A673 (cell line): Measurements from ENCODE around the gene N4BP2. TPM values are rescaled to one million over a fixed set of nuclear protein-coding genes. Genes with fewer than 3 reads are reported as not detected.

Source experiments
- BruUV-seq: library from RNA; stranded (reverse); fragments of 400-500 nt; replicated peaks from 2 replicates; lab custom pipeline; 2021; lab: Mats Ljungman, UMichigan
- CTCF ChIA-PET: fragments of 300-600 bp; sonication (Branson Sonifier 250); formaldehyde crosslinking; loops from one replicate; lab custom pipeline; 2022; ENCODE audit warnings: antibody characterized with exemption; lab: Charles Lee
- POLR2A ChIA-PET: fragments of 300-600 bp; sonication (Branson Sonifier 250); formaldehyde crosslinking; loops from one replicate; lab custom pipeline; 2022; ENCODE audit warnings: antibody characterized with exemption; ENCODE audit not compliant: low non-redundant PET; lab: Charles Lee
- DNase-seq: peaks from one replicate; pipeline ENCODE4 v3.0.0-alpha.2; 2015; ENCODE audit warnings: low spot score
- H3K27ac ChIP-seq: fragments of 200-600 bp; sonication (generic); 2 replicates; pipeline ENCODE4 v1.5.1; 2016; ENCODE audit warnings: mixed run types, low read depth, mild to moderate bottlenecking, mixed read lengths, antibody characterized with exemption, low read length; ENCODE audit not compliant: poor library complexity, severe bottlenecking
- H3K27me3 ChIP-seq: fragments of 200-600 bp; sonication (generic); replicated peaks from 2 replicates; pipeline ENCODE4 v1.6.1; 2017; ENCODE audit warnings: mixed run types, low read depth, mild to moderate bottlenecking, mixed read lengths, antibody characterized with exemption, low read length; ENCODE audit not compliant: insufficient read depth, poor library complexity
- H3K36me3 ChIP-seq: fragments of 200-600 bp; sonication (generic); 2 replicates; pipeline ENCODE4 v1.6.1; 2016; ENCODE audit warnings: mixed run types, mild to moderate bottlenecking, mixed read lengths, antibody characterized with exemption, low read length; ENCODE audit not compliant: insufficient read depth, poor library complexity, severe bottlenecking
- H3K4me1 ChIP-seq: fragments of 200-600 bp; sonication (generic); 2 replicates; pipeline ENCODE4 v1.6.1; 2017; ENCODE audit warnings: mixed run types, mild to moderate bottlenecking, mixed read lengths, antibody characterized with exemption, low read length; ENCODE audit not compliant: insufficient read depth, poor library complexity, severe bottlenecking
- H3K4me3 ChIP-seq: fragments of 200-600 bp; sonication (generic); 2 replicates; pipeline ENCODE4 v1.5.1; 2016; ENCODE audit warnings: low read depth, mixed run types, mild to moderate bottlenecking, mixed read lengths, low read length; ENCODE audit not compliant: poor library complexity, severe bottlenecking
- H3K9me3 ChIP-seq: fragments of 200-600 bp; sonication (generic); 2 replicates; pipeline ENCODE4 v1.6.1; 2016; ENCODE audit warnings: mixed run types, low read depth, mild to moderate bottlenecking, mixed read lengths, antibody characterized with exemption, low read length; ENCODE audit not compliant: poor library complexity, severe bottlenecking
- CTCF ChIP-seq: fragments of 300-800, 200-600 bp; sonication (generic); conservative IDR thresholded peaks from 2 replicates; pipeline ENCODE4 v1.5.1; 2017; ENCODE audit warnings: low read depth, mild to moderate bottlenecking, antibody characterized with exemption, low read length, moderate library complexity, mixed read lengths
- EZH2 ChIP-seq: fragments of 200-600 bp; sonication (generic); IDR thresholded peaks from 2 replicates; pipeline ENCODE4 v1.6.1; 2017; ENCODE audit warnings: borderline replicate concordance, low read depth, mild to moderate bottlenecking, mixed read lengths, antibody characterized with exemption, low read length; ENCODE audit not compliant: poor library complexity, severe bottlenecking
- intact Hi-C: fragments of 100-400 bp; cut with micrococcal nuclease; formaldehyde crosslinking; loops from one replicate; pipeline ENCODE4 v1.10.0; 2022; ENCODE audit not compliant: unreplicated experiment
- total RNA-seq: library from RNA; stranded (reverse); gene quantifications from 2 replicates; pipeline ENCODE4 v1.2.3, GENCODE V29; 2021

The N4BP2 gene
- total RNA-seq, 1 experiment from 2014 or later, result 21.3 TPM

- no peaks in the 10 kb centered on the region for H3K9me3 ChIP-seq
- CTCF ChIA-PET, result no interaction called here
- no TSS peak for BruUV-seq
- peaks cover 13% of the 10 kb centered on the region for H3K36me3 ChIP-seq
- H3K4me3 ChIP-seq, result no peak overlapping the region
- POLR2A ChIA-PET, result no interaction called here
- peaks cover 30% of the 10 kb centered on the region for H3K4me1 ChIP-seq
- no peak overlapping the region for H3K27ac ChIP-seq
- intact Hi-C loops, result no loop called here
- H3K27me3 ChIP-seq, result no peaks in the 10 kb centered on the region
- TF ChIP-seq EZH2 (no peak), CTCF (no peak)
- DNase-seq, result no peak
Observed at GRCh38 chr4:40119344-40119743, 62.7 kb downstream of the N4BP2 start.

- H3K4me3 ChIP-seq, result no peak overlapping the region
- DNase-seq, result peak; percentile 82
- H3K4me1 ChIP-seq, result peaks cover 30% of the 10 kb centered on the region
- H3K27ac ChIP-seq, result peak overlapping the region; percentile 75
- TF ChIP-seq CTCF (no peak), EZH2 (no peak)
- H3K36me3 ChIP-seq, result peaks cover 13% of the 10 kb centered on the region
- no TSS peak for BruUV-seq
- no peaks in the 10 kb centered on the region for H3K9me3 ChIP-seq
- intact Hi-C loops, result no loop called here
- no peaks in the 10 kb centered on the region for H3K27me3 ChIP-seq
- CTCF ChIA-PET, result interaction anchor here (0.5 kb wide), 1 partner anchor 484 kb away, joined by 3 read pairs; no protein-coding TSS in a partner anchor
- POLR2A ChIA-PET, result interaction anchor here (0.6 kb wide), 1 partner anchor 876 kb away, joined by 3 read pairs; no protein-coding TSS in a partner anchor
Observed at GRCh38 chr4:40121515-40121914, 64.9 kb downstream of the N4BP2 start.

GRCh38 chr4:40122941-40123340, 66.3 kb downstream of the N4BP2 start:
- CTCF ChIA-PET, result no interaction called here
- H3K36me3 ChIP-seq, result peaks cover 3% of the 10 kb centered on the region

More at GRCh38 chr4:40122941-40123340, 66.3 kb downstream of the N4BP2 start:
- no peaks in the 10 kb centered on the region for H3K9me3 ChIP-seq
- H3K27me3 ChIP-seq, result no peaks in the 10 kb centered on the region
- BruUV-seq, result no TSS peak
- intact Hi-C loops, result no loop called here
- no peak for TF ChIP-seq EZH2
- TF ChIP-seq CTCF, result no peak
- H3K4me1 ChIP-seq, result peaks cover 30% of the 10 kb centered on the region
- DNase-seq, result no peak
- POLR2A ChIA-PET, result no interaction called here
- no peak overlapping the region for H3K4me3 ChIP-seq
- peak overlapping the region; percentile 75 for H3K27ac ChIP-seq
